D721Med (cell line): ENCODE data around the gene SKIDA1.
A peak's percentile ranks its signal among the peaks of the same experiment; 100 is the strongest.

Experiments used
- DNase-seq: peaks from one replicate; pipeline ENCODE4 v3.0.0; 2011; ENCODE audit warnings: low spot score; ENCODE audit not compliant: insufficient read length
- FAIRE-seq: peaks from 2 replicates; lab custom pipeline; 2011; peaks lifted over from hg19 to GRCh38; lab: Jason Lieb, UNC
- CTCF ChIP-seq: IDR thresholded peaks from 2 replicates; pipeline ENCODE4 v1.5.1; 2012; ENCODE audit warnings: mild to moderate bottlenecking, control low read depth; ENCODE audit not compliant: insufficient read depth; ENCODE audit errors: missing control alignments

Gene SKIDA1

DNA sequence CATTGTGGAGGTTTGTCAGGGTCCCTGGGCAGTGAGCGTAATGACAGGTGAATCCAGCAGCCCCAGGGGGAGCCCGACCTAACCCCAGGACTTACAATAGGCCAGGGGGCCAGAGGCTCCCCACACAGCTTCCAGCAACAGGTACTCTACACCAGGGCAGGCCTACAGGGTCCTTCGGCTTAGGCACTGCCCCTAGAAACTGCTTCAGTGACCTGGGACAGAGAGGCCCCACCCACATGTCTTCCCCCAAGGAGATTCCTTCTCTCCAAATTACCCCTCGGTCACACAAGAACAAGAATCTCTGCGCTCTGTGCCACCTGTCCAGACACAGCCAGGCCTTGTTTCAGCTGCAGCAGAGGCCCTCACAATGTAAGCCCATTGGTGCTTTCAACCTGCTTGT is 24.4 kb downstream of the SKIDA1 start:
- FAIRE-seq (no peak), DNase-seq (no peak)
- TF ChIP-seq CTCF: no peak

GRCh38 chr10:21500578-21500910 is 24.9 kb downstream of the SKIDA1 start:
- no peak for DNase-seq
- no peak for FAIRE-seq
- no peak for TF ChIP-seq CTCF

GRCh38 chr10:21499701-21500577 is 25.5 kb downstream of the SKIDA1 start:
- DNase-seq: no peak
- no peak for FAIRE-seq
- no peak for TF ChIP-seq CTCF

GRCh38 chr10:21498986-21499385 is 26.5 kb downstream of the SKIDA1 start:
- TF ChIP-seq CTCF: no peak
- no peak for DNase-seq
- FAIRE-seq: no peak

- no peak for TF ChIP-seq CTCF
- DNase-seq (no peak), FAIRE-seq (no peak)
These were observed 27.1 kb downstream of the SKIDA1 start for GRCh38 chr10:21498377-21498776.

DNA sequence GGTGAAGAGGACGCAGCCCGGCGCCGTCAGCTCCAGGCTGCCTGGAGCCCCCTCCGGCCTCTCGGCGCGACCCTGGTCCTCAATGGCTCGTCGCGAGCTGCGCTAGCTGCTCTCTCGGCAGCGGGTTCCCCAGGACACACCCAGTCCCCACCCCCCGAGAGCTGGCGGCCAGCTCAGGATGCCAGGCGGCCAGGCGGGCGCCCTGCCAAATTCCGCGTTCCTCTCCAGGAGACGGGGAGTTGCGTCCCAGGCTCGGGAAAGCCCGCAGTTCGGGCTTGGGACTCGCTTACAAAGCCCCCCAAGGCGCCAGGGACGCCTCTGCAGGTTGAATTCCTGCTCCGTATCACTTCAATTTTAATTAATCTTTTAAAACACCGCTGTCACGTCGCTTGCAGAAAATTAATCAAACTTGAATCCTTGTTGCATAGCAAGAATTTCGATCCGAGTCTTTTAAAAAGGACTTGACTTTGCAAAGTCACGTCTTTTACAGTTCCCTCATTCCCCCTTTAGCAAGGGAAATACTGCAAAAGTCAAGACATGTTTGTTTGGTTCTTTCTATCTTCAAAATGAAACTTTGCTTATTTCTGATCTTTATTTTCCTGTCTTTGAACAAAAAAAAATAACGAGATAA is 28.2 kb downstream of the SKIDA1 start:
- FAIRE-seq (no peak), DNase-seq (peak; percentile 51)
- no peak for TF ChIP-seq CTCF
